T-helper 17 cell (primary cell): ENCODE data around the gene CNTRL. TPM values are rescaled to one million over a fixed set of nuclear protein-coding genes. Genes with fewer than 3 reads are reported as not detected.
A peak's percentile ranks its signal among the peaks of the same experiment; 100 is the strongest.

Experiments used
- ATAC-seq: fragments of 150-1000 bp; cut with Tn5 transposase; 2 replicates; pipeline ENCODE4 v1.10.0; 2021; ENCODE audit warnings: mild to moderate bottlenecking, moderate library complexity
- DNase-seq, 3 donors: peaks; one replicate each; pipeline versions ENCODE4 v3.0.0 to v3.0.0-alpha.2; 2020 to 2021
- H3K9me3 ChIP-seq: one replicate; pipeline ENCODE4 v1.7.0; 2013; ENCODE audit warnings: low read length, mild to moderate bottlenecking; ENCODE audit not compliant: control insufficient read depth, poor library complexity, severe bottlenecking
- H3K27ac Mint-ChIP-seq: one replicate; pipeline ENCODE4 v1.8.0; 2022; ENCODE audit warnings: mild to moderate bottlenecking, moderate library complexity, mixed read lengths
- H3K27me3 Mint-ChIP-seq: one replicate; pipeline ENCODE4 v1.8.0; 2022; ENCODE audit warnings: mixed read lengths
- H3K36me3 Mint-ChIP-seq: one replicate; pipeline ENCODE4 v1.8.0; 2022; ENCODE audit warnings: low read depth, mixed read lengths
- H3K4me1 Mint-ChIP-seq: one replicate; pipeline ENCODE4 v1.8.0; 2022; ENCODE audit warnings: mild to moderate bottlenecking, mixed read lengths
- H3K4me3 Mint-ChIP-seq: one replicate; pipeline ENCODE4 v1.8.0; 2022; ENCODE audit warnings: mild to moderate bottlenecking, moderate library complexity, mixed read lengths
- total RNA-seq, 4 donors: library from RNA in 2 of 4; stranded (reverse) in 2 of 4; gene quantifications; one replicate each; pipeline ENCODE4 v1.2.3 and lab custom pipeline; 2022 to 2026

The CNTRL gene
- total RNA-seq, 2 donors from 2014 or later: 69.5 to 81.1 TPM

GRCh38 chr9:121182101-121182836 lies 107.5 kb downstream of the CNTRL start:
- Mint-ChIP-seq H3K36me3 (peaks cover 2% of the 10 kb centered on the region), H3K4me1 (peaks cover 27% of the 10 kb centered on the region)

GRCh38 chr9:121182989-121183388 lies 108.2 kb downstream of the CNTRL start:
- peaks cover 2% of the 10 kb centered on the region for H3K36me3 Mint-ChIP-seq
- peak overlapping the region; percentile 88 for H3K27ac Mint-ChIP-seq
- H3K4me3 Mint-ChIP-seq: peak overlapping the region; percentile 8
- H3K4me1 Mint-ChIP-seq: peaks cover 29% of the 10 kb centered on the region
- DNase-seq (no peak), ATAC-seq (no peak)
- no peaks in the 10 kb centered on the region for H3K27me3 Mint-ChIP-seq
- no peaks in the 10 kb centered on the region for H3K9me3 ChIP-seq

More at GRCh38 chr9:121182101-121182836, 107.5 kb downstream of the CNTRL start:
- H3K9me3 ChIP-seq: no peaks in the 10 kb centered on the region
- DNase-seq: no peak
- ATAC-seq: no peak
- Mint-ChIP-seq H3K4me3 (peak overlapping the region; percentile 31), H3K27me3 (no peaks in the 10 kb centered on the region), H3K27ac (peak overlapping the region; percentile 88)

- ATAC-seq (no peak), DNase-seq (no peak)
- Mint-ChIP-seq H3K27me3 (no peaks in the 10 kb centered on the region), H3K4me3 (no peak overlapping the region), H3K27ac (peak overlapping the region; percentile 88), H3K4me1 (peaks cover 29% of the 10 kb centered on the region), H3K36me3 (peaks cover 2% of the 10 kb centered on the region)
- H3K9me3 ChIP-seq: no peaks in the 10 kb centered on the region
Observed at GRCh38 chr9:121183666-121184423, 109.1 kb downstream of the CNTRL start.

- H3K9me3 ChIP-seq: no peaks in the 10 kb centered on the region
- peak overlapping the region; percentile 88 for H3K27ac Mint-ChIP-seq
- peaks cover 29% of the 10 kb centered on the region for H3K4me1 Mint-ChIP-seq
- no peaks in the 10 kb centered on the region for H3K27me3 Mint-ChIP-seq
- DNase-seq (no peak), ATAC-seq (no peak)
- H3K36me3 Mint-ChIP-seq: peaks cover 2% of the 10 kb centered on the region
- H3K4me3 Mint-ChIP-seq: no peak overlapping the region
Observed at GRCh38 chr9:121184463-121184862, 109.7 kb downstream of the CNTRL start.

GRCh38 chr9:121185178-121185745 lies 110.5 kb downstream of the CNTRL start:
- peaks cover 2% of the 10 kb centered on the region for H3K36me3 Mint-ChIP-seq
- ATAC-seq: peak; percentile 45
- peak overlapping the region; percentile 88 for H3K27ac Mint-ChIP-seq
- H3K9me3 ChIP-seq: no peaks in the 10 kb centered on the region
- H3K4me3 Mint-ChIP-seq: peak overlapping the region; percentile 61
- no peak for DNase-seq
- peaks cover 32% of the 10 kb centered on the region for H3K4me1 Mint-ChIP-seq
- no peaks in the 10 kb centered on the region for H3K27me3 Mint-ChIP-seq

- peak overlapping the region; percentile 88 for H3K27ac Mint-ChIP-seq
- no peaks in the 10 kb centered on the region for H3K9me3 ChIP-seq
- peaks cover 35% of the 10 kb centered on the region for H3K4me1 Mint-ChIP-seq
- peaks cover 2% of the 10 kb centered on the region for H3K36me3 Mint-ChIP-seq
- no peak for DNase-seq
- peak; percentile 65 for ATAC-seq
- peak overlapping the region; percentile 61 for H3K4me3 Mint-ChIP-seq
- no peaks in the 10 kb centered on the region for H3K27me3 Mint-ChIP-seq
Observed at GRCh38 chr9:121185774-121186403, 111.1 kb downstream of the CNTRL start.

- Mint-ChIP-seq H3K27ac (peak overlapping the region; percentile 21), H3K4me1 (peaks cover 34% of the 10 kb centered on the region), H3K27me3 (no peaks in the 10 kb centered on the region), H3K36me3 (peaks cover 2% of the 10 kb centered on the region), H3K4me3 (no peak overlapping the region)
- DNase-seq (no peak), ATAC-seq (no peak)
- no peaks in the 10 kb centered on the region for H3K9me3 ChIP-seq
Observed at GRCh38 chr9:121187636-121188305, 113.0 kb downstream of the CNTRL start.

- peaks cover 36% of the 10 kb centered on the region for H3K4me1 Mint-ChIP-seq
- DNase-seq (no peak), ATAC-seq (no peak)
- H3K27ac Mint-ChIP-seq: peak overlapping the region; percentile 76
- H3K27me3 Mint-ChIP-seq: no peaks in the 10 kb centered on the region
- H3K36me3 Mint-ChIP-seq: peaks cover 2% of the 10 kb centered on the region
- no peaks in the 10 kb centered on the region for H3K9me3 ChIP-seq
- H3K4me3 Mint-ChIP-seq: no peak overlapping the region
Observed at GRCh38 chr9:121189006-121189405, 114.3 kb downstream of the CNTRL start.

- H3K27me3 Mint-ChIP-seq: no peaks in the 10 kb centered on the region
- no peak overlapping the region for H3K4me3 Mint-ChIP-seq
- peaks cover 38% of the 10 kb centered on the region for H3K4me1 Mint-ChIP-seq
- ATAC-seq (no peak), DNase-seq (no peak)
- no peaks in the 10 kb centered on the region for H3K9me3 ChIP-seq
- H3K27ac Mint-ChIP-seq: peak overlapping the region; percentile 76
- H3K36me3 Mint-ChIP-seq: peaks cover 2% of the 10 kb centered on the region
Observed at GRCh38 chr9:121189660-121190059, 114.9 kb downstream of the CNTRL start.

- DNase-seq: no peak
Observed at GRCh38 chr9:121191235-121191634, 116.5 kb downstream of the CNTRL start.

GRCh38 chr9:121192518-121192917 lies 117.8 kb downstream of the CNTRL start:
- peak overlapping the region; percentile 83 for H3K27ac Mint-ChIP-seq
- H3K4me1 Mint-ChIP-seq: peaks cover 36% of the 10 kb centered on the region
- H3K36me3 Mint-ChIP-seq: no peaks in the 10 kb centered on the region
- ATAC-seq (no peak), DNase-seq (no peak)
- H3K9me3 ChIP-seq: no peaks in the 10 kb centered on the region
- peak overlapping the region; percentile 3 for H3K4me3 Mint-ChIP-seq
- H3K27me3 Mint-ChIP-seq: no peaks in the 10 kb centered on the region

More at GRCh38 chr9:121191235-121191634, 116.5 kb downstream of the CNTRL start:
- Mint-ChIP-seq H3K36me3 (no peaks in the 10 kb centered on the region), H3K4me1 (peaks cover 33% of the 10 kb centered on the region), H3K27me3 (no peaks in the 10 kb centered on the region), H3K27ac (peak overlapping the region; percentile 83), H3K4me3 (no peak overlapping the region)
- ATAC-seq: no peak
- no peaks in the 10 kb centered on the region for H3K9me3 ChIP-seq

GRCh38 chr9:121192959-121193640 lies 118.3 kb downstream of the CNTRL start:
- peak overlapping the region; percentile 31 for H3K4me3 Mint-ChIP-seq
- peak; percentile 77 for ATAC-seq
- H3K4me1 Mint-ChIP-seq: peaks cover 36% of the 10 kb centered on the region
- H3K27ac Mint-ChIP-seq: peak overlapping the region; percentile 92
- H3K9me3 ChIP-seq: no peaks in the 10 kb centered on the region
- no peaks in the 10 kb centered on the region for H3K36me3 Mint-ChIP-seq
- DNase-seq: no peak
- no peaks in the 10 kb centered on the region for H3K27me3 Mint-ChIP-seq
